AG09319 (cell line): ENCODE data around the gene CD3G.

Experiments
- DNase-seq: peaks from one replicate; pipeline ENCODE4 v3.0.0-alpha.2; 2010; ENCODE audit warnings: low read depth; ENCODE audit errors: extremely low read depth
- CTCF ChIP-seq: IDR thresholded peaks from 2 replicates; pipeline ENCODE4 v1.5.1; 2011; ENCODE audit warnings: low read depth, mild to moderate bottlenecking, inconsistent platforms, low read length, moderate library complexity

Gene CD3G

GRCh38 chr11:118318124-118318523, 26.0 kb upstream of the CD3G start:
- no peak for TF ChIP-seq CTCF

GRCh38 chr11:118318581-118319336, 25.4 kb upstream of the CD3G start:
- no peak for DNase-seq
- TF ChIP-seq CTCF, result no peak

More at GRCh38 chr11:118318124-118318523, 26.0 kb upstream of the CD3G start:
- DNase-seq, result no peak

- no peak for TF ChIP-seq CTCF
- no peak for DNase-seq
Observed at GRCh38 chr11:118319337-118319707, 24.8 kb upstream of the CD3G start.

GRCh38 chr11:118320515-118320914, 23.6 kb upstream of the CD3G start:
- no peak for TF ChIP-seq CTCF
- DNase-seq, result no peak

GRCh38 chr11:118321386-118322082, 22.6 kb upstream of the CD3G start:
- no peak for TF ChIP-seq CTCF

GRCh38 chr11:118322721-118323120, 21.4 kb upstream of the CD3G start:
- DNase-seq, result no peak
- no peak for TF ChIP-seq CTCF

More at GRCh38 chr11:118321386-118322082, 22.6 kb upstream of the CD3G start:
- DNase-seq, result no peak

GRCh38 chr11:118325283-118325682, 18.9 kb upstream of the CD3G start:
- TF ChIP-seq CTCF, result no peak
- DNase-seq, result no peak
